HG03457 (cell line): ENCODE measurements around the gene CDK1.

Experiments
- ATAC-seq: cut with Tn5 transposase; IDR thresholded peaks from one replicate; pipeline ENCODE4 v1.9.1; 2021; ENCODE audit warnings: moderate number of reproducible peaks; ENCODE audit not compliant: unreplicated experiment

The CDK1 gene

DNA sequence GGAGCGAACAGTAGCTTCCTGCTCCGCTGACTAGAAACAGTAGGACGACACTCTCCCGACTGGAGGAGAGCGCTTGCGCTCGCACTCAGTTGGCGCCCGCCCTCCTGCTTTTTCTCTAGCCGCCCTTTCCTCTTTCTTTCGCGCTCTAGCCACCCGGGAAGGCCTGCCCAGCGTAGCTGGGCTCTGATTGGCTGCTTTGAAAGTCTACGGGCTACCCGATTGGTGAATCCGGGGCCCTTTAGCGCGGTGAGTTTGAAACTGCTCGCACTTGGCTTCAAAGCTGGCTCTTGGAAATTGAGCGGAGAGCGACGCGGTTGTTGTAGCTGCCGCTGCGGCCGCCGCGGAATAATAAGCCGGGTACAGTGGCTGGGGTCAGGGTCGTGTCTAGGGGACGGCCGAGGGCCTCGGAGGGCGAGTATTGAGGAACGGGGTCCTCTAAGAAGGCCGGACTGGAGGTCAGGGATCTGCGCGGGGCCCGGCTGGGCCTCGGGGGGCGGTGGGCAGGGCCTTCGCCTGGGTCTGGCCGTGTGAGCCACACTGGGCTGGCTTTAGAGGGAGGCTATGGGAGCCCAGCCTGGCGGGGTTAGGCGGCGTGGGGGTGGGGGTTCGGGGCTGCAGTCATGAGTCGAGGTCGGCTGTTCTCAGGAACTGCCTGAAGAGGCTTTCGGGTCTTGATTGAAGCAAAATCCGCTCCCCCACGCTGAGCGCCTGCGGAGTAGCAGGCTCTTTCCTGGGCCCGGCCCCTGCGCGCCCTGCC, at the start of gene CDK1:
Gene CDK1, plus strand, starts transcription at position 265 of the 757 bp plus-strand sequence. CDS start 1,688 bp downstream, outside the sequence.
- ATAC-seq: peak; percentile 96

DNA sequence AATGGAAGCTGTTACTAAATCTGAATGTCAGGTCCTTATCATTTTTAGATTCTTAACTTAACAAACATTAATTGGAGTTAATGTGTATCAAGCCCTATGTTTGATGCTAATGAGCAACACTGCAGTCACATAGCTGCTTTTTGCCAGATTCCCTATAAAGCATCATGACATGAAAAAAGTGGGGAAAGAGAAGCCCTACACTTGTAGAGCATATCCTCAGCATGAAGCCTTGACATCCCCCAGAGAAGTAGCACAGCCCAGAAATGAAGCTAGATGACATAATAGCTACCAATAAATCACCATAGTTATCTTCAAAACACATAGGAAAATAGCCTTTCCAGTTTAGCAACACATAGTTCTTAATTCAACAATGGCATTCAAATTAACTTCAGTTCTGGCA, 49.2 kb upstream of the CDK1 start:
- no peak for ATAC-seq

DNA sequence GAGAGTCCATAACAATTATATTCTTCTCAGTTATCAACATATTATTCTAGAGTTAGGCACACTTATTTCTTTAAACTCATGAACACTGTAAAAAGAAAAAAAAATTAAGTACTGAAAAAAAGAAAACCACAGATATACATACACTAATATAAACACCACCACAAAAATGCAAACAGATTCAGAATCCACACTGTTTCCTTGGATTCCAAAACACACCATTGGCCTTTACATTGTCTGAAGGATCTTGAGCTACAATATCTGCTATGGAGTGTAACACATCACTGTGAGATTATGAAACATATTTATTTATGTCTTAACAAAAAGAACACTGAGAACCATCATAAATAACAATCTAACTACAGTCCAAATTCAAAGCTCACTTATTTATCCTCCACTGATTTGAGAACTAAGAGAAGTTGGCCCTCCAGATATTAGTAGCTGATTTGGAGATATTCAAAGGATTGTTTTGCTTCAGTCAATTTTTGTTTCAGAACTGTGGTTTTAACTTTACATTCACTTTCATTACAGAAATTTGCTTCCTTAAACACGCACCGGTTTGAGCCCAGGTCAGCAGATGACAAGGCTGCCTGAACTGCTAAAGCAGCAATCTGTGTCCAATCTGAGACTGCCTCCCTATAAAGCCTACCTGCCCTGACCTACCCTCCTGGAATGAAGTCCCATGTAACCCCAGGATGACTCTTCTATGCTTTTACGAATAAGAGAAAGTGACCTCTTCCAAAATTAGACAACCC, 47.0 kb upstream of the CDK1 start:
- peak; percentile 62 for ATAC-seq

DNA sequence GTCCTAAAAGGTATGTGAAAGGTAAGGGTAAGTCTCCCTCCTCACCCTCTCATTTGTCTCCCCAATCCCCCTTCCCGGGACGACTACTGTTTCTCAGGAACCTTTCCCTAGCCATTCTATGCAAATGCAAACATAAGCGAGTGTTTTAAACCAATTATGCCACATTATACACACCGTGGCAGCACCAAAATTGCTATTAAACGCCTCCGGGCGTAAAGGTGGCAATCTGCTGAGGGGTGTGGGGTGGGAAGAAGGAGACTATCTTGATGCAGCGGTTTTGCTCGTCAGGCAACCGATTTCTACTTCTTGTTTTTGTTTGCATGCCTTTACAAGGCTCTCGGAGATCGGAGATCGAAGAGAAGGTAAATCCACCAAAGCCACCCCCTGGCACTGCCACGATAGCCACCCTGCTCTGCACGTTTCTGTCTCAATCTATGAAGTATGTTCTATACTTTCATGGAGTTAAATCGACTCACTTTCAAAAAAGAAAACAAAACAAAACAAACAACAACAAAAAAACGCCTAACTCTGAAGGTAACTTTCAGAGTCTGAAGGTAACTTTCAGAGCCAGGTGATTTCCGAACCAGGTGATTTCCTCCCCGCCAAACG, 46.0 kb upstream of the CDK1 start:
- ATAC-seq: no peak

DNA sequence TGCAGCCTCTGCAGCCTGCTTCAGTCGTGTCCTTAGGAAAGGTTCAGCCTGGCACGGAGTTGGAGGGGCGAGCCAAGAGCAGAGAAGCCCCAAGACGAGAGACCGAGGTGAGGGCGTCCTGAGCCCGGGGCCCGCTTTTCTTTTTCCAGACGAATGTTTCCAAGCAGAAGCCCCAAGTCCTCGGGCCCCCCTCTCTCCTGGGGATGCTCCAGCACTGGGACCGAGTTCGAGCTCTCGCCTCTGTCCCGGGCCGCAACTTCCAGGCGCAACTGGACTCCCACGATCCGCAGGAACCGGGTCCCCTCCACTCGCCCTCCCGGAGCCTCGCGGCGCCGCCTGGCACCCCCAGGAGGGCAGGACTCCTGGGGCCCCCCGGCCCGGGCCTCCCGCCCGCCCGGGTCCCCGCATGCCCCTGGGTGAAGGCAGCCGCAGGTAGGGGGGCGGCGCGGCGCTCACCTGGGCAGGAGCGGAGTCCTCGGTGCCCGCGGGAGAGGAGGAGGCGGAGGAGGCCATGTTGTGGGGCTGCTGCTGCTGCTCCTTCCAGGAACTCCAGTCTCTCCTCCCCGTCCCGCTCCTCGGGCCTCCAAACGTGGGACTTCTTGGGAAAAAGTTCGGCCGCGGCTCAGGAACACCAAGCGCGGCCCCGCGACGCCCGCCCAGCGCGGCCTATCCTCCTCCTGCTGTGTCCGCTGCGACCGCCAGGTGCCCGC, 45.3 kb upstream of the CDK1 start:
- no peak for ATAC-seq

DNA sequence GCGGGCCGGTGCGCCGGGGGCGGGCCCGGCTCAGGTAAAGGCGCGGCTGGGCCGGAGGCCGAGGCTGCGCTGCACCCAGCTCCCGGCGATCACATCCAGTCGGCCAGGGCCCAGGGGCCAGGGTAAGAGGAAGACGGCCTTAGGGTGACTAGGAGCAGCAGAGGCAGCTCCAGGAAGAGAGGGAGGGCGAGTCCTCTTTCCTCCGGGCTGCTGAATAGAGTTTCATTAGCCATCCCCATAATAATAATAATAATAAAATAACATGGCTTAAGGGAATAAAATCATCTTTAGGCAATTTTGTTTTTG, 44.8 kb upstream of the CDK1 start:
- no peak for ATAC-seq

DNA sequence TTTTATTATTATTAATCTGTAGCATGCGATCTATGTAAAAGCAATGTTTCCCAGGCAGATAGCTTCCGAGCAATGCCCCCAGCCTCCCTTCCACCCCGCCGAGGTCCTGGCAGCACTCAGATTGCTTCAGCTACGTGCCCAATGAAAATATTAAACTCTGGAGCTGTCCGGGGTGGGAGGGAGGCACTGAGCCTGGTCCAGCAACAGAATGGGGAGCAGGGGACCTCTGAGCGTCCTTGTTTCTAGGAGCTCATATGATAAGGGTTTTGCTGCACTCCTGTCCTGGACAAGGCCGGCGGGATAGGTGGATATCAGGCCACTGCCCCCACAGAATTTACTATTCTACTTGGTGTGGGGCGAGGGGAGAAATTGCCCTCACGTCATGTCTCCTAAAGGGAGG, 44.5 kb upstream of the CDK1 start:
- ATAC-seq: no peak

DNA sequence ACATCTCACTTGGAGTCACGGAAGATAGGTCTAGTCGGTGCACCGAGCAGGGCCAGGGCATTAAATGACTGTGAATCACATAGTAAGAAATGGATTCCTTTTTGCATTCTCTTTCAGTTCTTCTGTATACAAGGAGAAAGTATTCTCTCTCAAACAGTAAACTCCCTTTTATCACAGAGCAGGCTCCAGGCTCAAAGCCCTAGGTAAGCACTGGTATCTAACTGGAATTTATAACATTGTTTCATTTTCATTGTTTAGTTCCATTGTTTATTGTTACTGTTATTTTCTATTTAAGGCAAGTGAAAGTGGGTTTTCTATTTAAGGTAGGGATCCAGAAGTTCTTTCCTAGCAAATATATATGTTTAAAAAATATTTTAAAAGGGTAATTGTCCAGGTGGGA, 44.1 kb upstream of the CDK1 start:
- ATAC-seq: no peak

DNA sequence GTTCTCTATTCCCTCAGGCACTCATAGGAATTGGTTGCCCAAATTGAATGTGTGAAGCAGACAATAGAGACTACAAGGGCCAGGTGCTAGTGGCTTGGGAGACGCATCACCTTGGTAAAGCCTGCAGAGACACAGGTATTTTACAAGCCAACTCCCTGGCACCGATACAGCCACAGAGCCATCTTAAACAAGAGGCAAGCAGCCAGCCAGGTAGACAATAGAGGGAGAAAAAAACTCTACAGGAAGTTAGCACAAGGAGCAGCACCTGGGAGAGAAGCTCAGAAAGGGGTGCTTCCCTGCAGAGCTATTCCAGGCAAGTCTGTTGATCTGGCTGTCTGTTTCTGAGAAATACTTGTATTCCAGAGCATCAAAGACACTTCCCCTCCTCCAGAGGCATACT, 43.0 kb upstream of the CDK1 start:
- no peak for ATAC-seq

DNA sequence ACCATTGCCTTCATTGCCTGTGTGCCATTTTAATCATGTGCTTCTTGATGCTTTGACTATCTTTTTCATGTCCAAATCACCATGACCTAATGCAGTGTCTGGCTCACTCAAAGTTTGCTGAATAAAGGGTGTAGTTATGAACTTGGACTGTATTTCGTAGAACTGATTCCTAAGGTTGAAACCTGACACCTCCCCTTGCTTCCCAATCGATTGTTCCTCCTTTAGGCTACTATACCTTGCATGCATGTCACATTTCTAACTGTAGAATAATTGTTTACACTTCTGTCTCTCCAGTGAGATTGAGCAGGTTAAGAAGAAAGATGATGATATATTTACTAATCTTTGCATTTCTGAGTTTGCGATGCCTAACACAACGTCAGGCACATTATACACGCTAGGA, 41.0 kb upstream of the CDK1 start:
- ATAC-seq: no peak

DNA sequence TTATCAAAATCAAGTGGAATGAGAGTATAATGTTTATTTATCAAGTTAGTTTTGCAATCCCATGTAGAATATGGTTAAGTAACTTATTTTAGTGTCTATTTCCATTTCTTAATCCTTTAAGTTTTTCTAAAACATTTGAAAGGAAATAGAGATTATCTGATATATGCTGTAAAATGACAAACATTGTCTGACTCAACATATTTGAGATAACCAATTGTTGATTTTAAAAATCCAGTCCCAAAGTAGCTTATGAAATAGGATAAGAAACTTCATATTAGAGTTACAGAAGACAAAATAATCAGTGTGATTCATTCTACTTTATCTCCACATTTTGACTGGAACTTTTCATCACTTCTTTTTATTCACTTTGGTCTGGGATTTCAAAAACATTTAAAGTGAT, 38.7 kb upstream of the CDK1 start:
- no peak for ATAC-seq

DNA sequence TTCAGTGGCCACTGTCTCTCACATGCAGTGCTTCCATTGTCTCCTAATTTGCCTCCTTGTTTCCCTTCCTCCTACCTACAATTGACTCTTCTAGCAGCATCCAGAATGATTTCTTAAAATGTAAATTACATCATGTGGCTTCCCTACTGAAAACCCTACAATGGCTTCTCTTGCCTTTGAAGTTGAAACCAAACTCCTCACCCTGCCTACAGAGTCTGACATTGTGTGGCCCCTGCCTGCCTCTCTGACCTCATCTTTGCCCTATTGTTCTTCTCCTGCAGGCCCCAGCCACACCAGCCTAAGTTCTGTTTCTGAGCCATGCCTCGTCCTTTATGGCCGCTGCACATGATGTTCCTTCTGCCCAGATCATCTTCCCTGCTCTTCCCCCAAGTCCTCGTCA, 35.8 kb upstream of the CDK1 start:
- ATAC-seq: no peak

DNA sequence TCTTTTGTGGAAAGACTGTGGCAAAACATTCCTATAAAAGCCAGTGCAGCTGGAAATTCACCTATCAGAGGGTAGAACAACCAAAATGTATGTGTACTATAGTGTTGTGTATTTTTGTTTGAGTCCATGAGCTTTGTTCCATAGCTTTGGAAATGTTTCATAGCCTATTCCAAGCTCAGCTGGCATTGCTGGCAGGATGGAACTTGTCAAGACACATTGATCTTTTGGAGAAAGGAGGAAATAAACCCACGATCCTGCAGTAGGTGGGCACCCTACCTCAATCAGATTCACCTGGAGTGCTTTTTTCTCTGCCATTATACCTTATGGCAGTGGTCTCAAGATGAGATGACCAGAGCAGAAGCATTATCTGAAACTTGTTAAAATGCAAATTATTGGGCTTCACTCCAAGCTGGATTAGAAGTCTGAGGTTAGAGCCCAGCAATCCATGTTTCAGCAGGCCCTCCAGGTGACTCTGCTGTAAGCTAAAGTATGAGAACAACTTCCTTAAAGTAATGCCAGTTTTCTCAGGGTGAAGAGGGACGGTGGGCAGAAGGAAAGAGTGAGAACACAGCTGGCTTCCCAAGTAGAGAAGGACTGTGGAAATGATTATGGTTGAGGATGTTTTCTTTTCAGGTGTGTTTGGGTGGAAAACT, 30.3 kb upstream of the CDK1 start:
- no peak for ATAC-seq

DNA sequence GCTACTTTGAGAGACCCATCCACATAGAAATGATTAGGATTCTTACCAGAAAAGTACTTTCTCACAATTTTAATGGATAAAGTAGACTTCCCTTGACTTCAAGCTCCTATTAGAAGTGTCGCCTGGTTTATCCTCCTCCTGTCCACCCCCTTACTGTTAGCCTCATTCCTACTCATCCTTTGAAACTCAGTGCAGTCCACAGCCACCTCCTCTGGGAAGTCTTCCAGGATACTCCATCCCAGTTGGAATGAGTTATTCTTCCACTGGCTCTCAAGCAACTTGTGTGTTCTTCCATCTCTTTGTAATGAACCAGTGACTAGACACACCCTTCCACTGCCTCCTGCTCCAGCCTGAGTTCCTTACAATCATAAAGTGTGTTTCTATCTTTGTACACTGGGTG, 25.1 kb upstream of the CDK1 start:
- ATAC-seq: no peak

DNA sequence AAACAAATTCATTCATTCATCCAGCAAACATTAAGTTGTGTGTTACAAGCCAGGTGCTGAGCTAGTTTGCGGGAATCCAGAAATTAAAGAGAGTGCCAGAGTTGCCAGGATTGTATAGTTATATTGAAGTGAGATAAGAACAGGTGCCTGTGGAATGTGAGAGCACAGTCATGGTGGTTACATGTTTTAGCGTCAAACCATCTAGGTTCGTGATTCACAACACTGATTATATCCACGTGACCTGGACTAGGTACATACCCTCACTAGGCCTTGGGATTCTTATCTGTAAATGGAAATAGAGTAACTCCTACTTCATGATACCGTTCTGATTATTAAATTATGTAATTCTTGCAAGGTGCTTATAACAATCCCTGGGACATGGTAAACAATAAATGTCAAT, 24.5 kb upstream of the CDK1 start:
- ATAC-seq: no peak

DNA sequence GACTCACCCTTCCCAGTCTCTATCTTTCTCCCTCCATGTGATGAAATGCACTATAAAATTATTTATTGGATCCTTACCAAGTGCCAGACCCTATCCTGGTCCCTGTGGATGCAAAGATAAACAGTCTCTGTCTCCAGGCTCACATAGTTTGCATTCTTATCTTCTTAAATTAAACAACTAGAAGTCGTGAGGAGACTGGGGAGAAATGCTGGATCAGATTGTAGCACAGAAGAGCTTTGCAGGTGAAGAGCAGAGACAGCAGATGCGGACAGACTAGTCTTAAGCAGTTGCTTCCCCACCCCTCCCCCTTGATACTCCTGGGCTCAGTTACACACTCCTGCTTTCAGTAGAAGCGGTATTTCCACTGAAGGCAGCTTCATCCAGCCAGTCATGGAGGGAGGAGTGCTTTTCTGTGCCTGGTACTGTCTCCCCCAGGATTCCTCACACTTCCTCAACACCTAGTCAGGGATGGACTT, 20.8 kb upstream of the CDK1 start:
- no peak for ATAC-seq

DNA sequence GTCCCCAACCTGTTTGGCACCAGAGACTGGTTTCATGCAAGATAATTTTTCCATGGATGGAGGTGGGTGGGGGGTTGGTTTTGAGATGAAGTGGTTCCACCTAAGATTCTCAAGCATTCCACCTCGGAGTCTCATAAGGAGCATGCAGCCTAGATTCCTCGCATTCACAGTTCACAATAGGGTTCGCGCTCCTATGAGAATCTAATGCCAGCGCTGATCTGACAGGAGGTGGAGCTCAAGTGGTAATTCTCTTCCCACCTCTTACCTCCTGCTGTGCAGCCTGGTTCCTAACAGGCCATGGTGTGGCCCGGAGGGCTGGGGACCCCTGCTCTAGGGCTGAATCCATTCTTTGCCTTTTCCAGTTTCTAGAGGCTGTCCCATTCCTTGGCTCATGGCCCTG, 19.1 kb upstream of the CDK1 start:
- no peak for ATAC-seq

DNA sequence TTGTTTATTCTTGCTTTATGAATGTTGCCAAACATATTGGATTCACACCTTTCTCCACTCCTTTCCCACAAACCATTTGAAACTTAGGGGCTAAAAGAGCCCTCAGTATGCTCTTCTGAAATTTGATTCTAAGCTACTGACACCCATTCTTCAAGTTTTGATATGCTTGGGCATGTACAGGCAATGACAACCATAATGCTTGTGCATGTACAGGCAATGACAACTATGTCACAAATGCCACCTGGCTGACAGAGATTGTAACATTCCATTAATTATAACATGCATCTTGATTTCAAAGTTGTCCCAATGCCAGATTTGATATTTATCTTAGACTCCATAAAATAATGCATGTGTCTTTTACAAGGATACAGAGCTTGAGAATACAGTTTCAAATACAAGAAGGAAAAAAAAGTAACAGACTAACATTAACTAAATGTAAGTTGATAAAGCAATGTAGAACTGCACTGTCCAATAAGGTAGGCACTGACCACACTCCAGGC, 17.5 kb upstream of the CDK1 start:
- ATAC-seq: no peak

DNA sequence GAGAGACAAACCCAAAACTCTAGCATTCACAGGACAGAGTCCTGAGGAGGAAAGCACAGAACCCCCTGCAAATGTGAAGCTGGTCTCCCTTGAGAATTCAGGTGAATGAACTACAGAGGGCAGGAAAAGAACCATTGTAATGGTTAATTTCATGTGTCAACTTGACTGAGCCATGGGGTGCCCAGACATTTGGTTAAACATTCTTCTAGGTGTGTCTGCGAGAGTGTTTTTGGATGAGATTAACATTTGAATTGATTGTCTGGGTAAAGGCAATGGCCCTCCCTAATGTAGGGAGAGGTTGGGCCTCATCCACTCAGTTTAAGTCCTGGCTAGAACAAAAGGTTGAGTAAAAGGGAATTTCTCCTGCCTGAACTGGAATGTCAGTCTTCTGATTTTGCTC, 15.7 kb upstream of the CDK1 start:
- no peak for ATAC-seq

DNA sequence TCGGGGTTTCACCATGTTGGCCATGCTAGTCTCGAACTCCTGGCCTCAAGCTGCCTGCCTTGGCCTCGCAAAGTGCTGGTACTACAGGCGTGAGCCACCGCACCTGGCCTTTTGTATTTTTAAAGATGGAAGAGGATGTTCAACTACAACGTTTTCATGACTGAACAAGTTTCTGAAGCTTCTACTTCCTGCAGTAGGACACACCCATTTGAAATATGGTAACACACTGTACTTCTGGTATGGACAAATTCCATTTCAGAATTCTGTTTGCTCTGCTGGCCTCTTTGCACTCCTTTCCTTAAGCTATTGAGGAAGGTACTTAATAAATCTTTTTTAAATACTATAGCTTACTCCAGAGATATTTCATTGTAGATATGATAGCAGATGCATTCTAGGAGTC, 10.9 kb upstream of the CDK1 start:
- no peak for ATAC-seq

DNA sequence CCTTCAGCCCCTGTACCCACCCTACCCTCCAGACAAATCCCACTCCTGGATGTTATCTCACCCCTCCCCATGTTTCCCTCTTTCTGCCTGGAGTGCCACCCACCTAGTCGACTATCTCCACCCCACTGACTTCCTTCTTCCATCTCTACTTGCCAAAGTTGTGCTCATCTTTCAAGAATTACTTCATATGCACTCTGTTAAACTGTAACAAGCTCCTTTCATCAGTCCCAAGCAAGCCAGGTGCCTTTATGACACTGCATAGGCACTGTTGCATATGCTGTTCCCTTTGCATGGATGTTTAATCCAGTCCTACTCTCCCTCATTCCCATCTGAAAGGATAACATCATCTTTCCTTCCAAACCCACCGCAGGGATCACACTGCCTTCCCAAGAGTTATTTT, 8.9 kb upstream of the CDK1 start:
- ATAC-seq: no peak
